Measurements from ENCODE around the gene GGTA1.

Gene GGTA1

GRCh38 chr9:121500165-121500478, 478 bp upstream of the GGTA1 start:
- DNase-seq (ENCODE audit: low read depth in 2 of 3, low spot score in 2 of 3) = no peak

- DNase-seq (ENCODE audit: low read depth in 2 of 3, low spot score in 2 of 3) = no peak
Measured at GRCh38 chr9:121499177-121499426, 542 bp downstream of the GGTA1 start.

- DNase-seq (ENCODE audit: low read depth in 2 of 3, low spot score in 2 of 3) = no peak
Measured at GRCh38 chr9:121498487-121499176, 1.0 kb downstream of the GGTA1 start.

GRCh38 chr9:121498150-121498486, 1.5 kb downstream of the GGTA1 start:
- DNase-seq (ENCODE audit: low read depth in 2 of 3, low spot score in 2 of 3) = no peak

- no peak for DNase-seq (ENCODE audit: low read depth in 2 of 3, low spot score in 2 of 3)
Measured at GRCh38 chr9:121495976-121496375, 3.7 kb downstream of the GGTA1 start.

- no peak for DNase-seq (ENCODE audit: low read depth in 2 of 3, low spot score in 2 of 3)
Measured at GRCh38 chr9:121494192-121494591, 5.5 kb downstream of the GGTA1 start.

- DNase-seq (ENCODE audit: low read depth in 2 of 3, low spot score in 2 of 3) = no peak
Measured at GRCh38 chr9:121491111-121491510, 8.5 kb downstream of the GGTA1 start.

- DNase-seq (ENCODE audit: low read depth in 2 of 3, low spot score in 2 of 3) = no peak
Measured at GRCh38 chr9:121489344-121489743, 10.3 kb downstream of the GGTA1 start.

- no peak for DNase-seq (ENCODE audit: low read depth in 2 of 3, low spot score in 2 of 3)
Measured at GRCh38 chr9:121486043-121486442, 13.6 kb downstream of the GGTA1 start.

GRCh38 chr9:121485623-121486022, 14.0 kb downstream of the GGTA1 start:
- no peak for DNase-seq (ENCODE audit: low read depth in 2 of 3, low spot score in 2 of 3)

- no peak for DNase-seq (ENCODE audit: low read depth in 2 of 3, low spot score in 2 of 3)
Measured at GRCh38 chr9:121484651-121485446, 14.8 kb downstream of the GGTA1 start.

GRCh38 chr9:121483473-121484031, 16.1 kb downstream of the GGTA1 start:
- no peak for DNase-seq (ENCODE audit: low read depth in 2 of 3, low spot score in 2 of 3)

GRCh38 chr9:121483049-121483448, 16.6 kb downstream of the GGTA1 start:
- no peak for DNase-seq (ENCODE audit: low read depth in 2 of 3, low spot score in 2 of 3)

- no peak for DNase-seq (ENCODE audit: low read depth in 2 of 3, low spot score in 2 of 3)
Measured at GRCh38 chr9:121478816-121479676, 20.6 kb downstream of the GGTA1 start.

GRCh38 chr9:121476156-121476555, 23.5 kb downstream of the GGTA1 start:
- no peak for DNase-seq (ENCODE audit: low read depth in 2 of 3, low spot score in 2 of 3)

GRCh38 chr9:121474231-121474947, 25.3 kb downstream of the GGTA1 start:
- DNase-seq (ENCODE audit: low read depth in 2 of 3, low spot score in 2 of 3) = no peak

GRCh38 chr9:121473229-121473628, 26.4 kb downstream of the GGTA1 start:
- DNase-seq (ENCODE audit: low read depth in 2 of 3, low spot score in 2 of 3) = no peak

GRCh38 chr9:121472446-121472845, 27.2 kb downstream of the GGTA1 start:
- DNase-seq (ENCODE audit: low read depth in 2 of 3, low spot score in 2 of 3) = no peak

GRCh38 chr9:121466142-121466541, 33.5 kb downstream of the GGTA1 start:
- DNase-seq (ENCODE audit: low read depth in 2 of 3, low spot score in 2 of 3) = no peak

GRCh38 chr9:121464968-121465367, 34.7 kb downstream of the GGTA1 start:
- no peak for DNase-seq (ENCODE audit: low read depth in 2 of 3, low spot score in 2 of 3)
